SK-N-SH (cell line): ENCODE results near the gene F2R. TPM values are rescaled to one million over a fixed set of nuclear protein-coding genes. Genes with fewer than 3 reads are reported as not detected.

Experiments used
- EP300 ChIP-seq, 2 experiments: IDR thresholded peaks; 2 replicates each; pipeline versions ENCODE4 v1.4.0 to v1.6.1; 2012; ENCODE audit warnings: borderline replicate concordance in 1 of 2, low read depth in 1 of 2, low read length in 1 of 2
- FOXJ3 ChIP-seq: sonication (generic); formaldehyde crosslinking; IDR thresholded peaks from 2 replicates; pipeline ENCODE4 v1.5.1; 2020; ENCODE audit warnings: mild to moderate bottlenecking, missing genetic modification reagents
- GATA2 ChIP-seq: sonication (generic); formaldehyde crosslinking; IDR thresholded peaks from 2 replicates; pipeline ENCODE4 v1.5.0; 2020; ENCODE audit warnings: mild to moderate bottlenecking, missing genetic modification reagents
- JUND ChIP-seq: IDR thresholded peaks from 2 replicates; pipeline ENCODE4 v1.4.0; 2012
- MXI1 ChIP-seq: IDR thresholded peaks from 2 replicates; pipeline ENCODE4 v1.6.1; 2012; ENCODE audit warnings: mild to moderate bottlenecking, low read depth, low read length, improper control_type of control experiment
- NFIC ChIP-seq: IDR thresholded peaks from 2 replicates; pipeline ENCODE4 v1.4.0; 2012; ENCODE audit warnings: borderline replicate concordance
- POLR2AphosphoS5 ChIP-seq: IDR thresholded peaks from 2 replicates; pipeline ENCODE4 v1.6.1; 2012; ENCODE audit warnings: low read depth, low read length
- RCOR1 ChIP-seq: fragments of 150-350 bp; IDR thresholded peaks from 2 replicates; pipeline ENCODE4 v1.6.1; 2017; ENCODE audit warnings: antibody characterized with exemption, low read length
- RFX5 ChIP-seq: IDR thresholded peaks from 2 replicates; pipeline ENCODE4 v1.6.1; 2012; ENCODE audit warnings: mild to moderate bottlenecking, improper control_type of control experiment, low read length
- TCF12 ChIP-seq: IDR thresholded peaks from 2 replicates; pipeline ENCODE4 v1.4.0; 2012
- YY1 ChIP-seq: IDR thresholded peaks from 2 replicates; pipeline ENCODE4 v1.4.0; 2012; ENCODE audit warnings: low read depth, mild to moderate bottlenecking
- polyA plus RNA-seq, 3 experiments: library from polyadenylated mRNA; depleted of rRNA; stranded (reverse); fragments of >200 nt; gene quantifications; 2 replicates each; pipeline ENCODE4 v1.2.3, GENCODE V29; 2012
- TF ChIP-seq, protein P1 (sequence below): fragments of 200-600 bp; sonication (generic); IDR thresholded peaks from 2 replicates; pipeline ENCODE4 v1.6.1; 2017; ENCODE audit warnings: antibody characterized with exemption, mild to moderate bottlenecking, moderate library complexity
- TF ChIP-seq, protein P2 (sequence below): fragments of 150-350 bp; IDR thresholded peaks from 2 replicates; pipeline ENCODE4 v1.6.1; 2016; ENCODE audit warnings: mild to moderate bottlenecking, low read depth, low read length
- TF ChIP-seq, protein P3 (sequence below): IDR thresholded peaks from 2 replicates; pipeline ENCODE4 v1.4.0; 2012; ENCODE audit warnings: low read depth, borderline replicate concordance
- TF ChIP-seq, protein P4 (sequence below): IDR thresholded peaks from 2 replicates; pipeline ENCODE4 v1.4.0; 2012; ENCODE audit warnings: low read depth, borderline replicate concordance
- TF ChIP-seq, protein P5 (sequence below): fragments of 150-350 bp; IDR thresholded peaks from 2 replicates; pipeline ENCODE4 v1.6.1; 2017; ENCODE audit warnings: antibody characterized with exemption, low read length, low read depth, borderline replicate concordance

The F2R gene
- polyA plus RNA-seq, 1 of the 3 experiments (the other 2 are of a cell fraction) = 212 TPM

DNA sequence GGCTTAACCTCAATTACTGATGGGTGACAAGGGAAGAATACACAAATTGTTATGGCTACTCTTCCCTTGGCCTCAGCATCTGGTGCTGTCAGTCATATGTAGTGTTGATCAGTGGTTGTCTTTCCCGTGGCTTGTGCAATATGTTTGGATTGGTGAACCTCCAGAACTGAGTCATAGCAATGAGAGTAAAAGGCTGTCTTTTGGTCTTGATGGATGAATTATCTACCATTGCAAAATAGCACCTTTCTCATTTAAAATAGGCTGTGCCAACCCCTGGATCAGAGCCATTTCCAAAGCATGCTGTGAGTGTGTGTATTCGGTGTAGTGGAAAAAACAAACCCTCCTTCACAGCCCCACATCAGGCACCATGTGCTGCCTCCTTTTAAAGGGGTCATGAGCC is 14.6 kb upstream of the F2R start (continued):
- TF ChIP-seq, protein P1, sequence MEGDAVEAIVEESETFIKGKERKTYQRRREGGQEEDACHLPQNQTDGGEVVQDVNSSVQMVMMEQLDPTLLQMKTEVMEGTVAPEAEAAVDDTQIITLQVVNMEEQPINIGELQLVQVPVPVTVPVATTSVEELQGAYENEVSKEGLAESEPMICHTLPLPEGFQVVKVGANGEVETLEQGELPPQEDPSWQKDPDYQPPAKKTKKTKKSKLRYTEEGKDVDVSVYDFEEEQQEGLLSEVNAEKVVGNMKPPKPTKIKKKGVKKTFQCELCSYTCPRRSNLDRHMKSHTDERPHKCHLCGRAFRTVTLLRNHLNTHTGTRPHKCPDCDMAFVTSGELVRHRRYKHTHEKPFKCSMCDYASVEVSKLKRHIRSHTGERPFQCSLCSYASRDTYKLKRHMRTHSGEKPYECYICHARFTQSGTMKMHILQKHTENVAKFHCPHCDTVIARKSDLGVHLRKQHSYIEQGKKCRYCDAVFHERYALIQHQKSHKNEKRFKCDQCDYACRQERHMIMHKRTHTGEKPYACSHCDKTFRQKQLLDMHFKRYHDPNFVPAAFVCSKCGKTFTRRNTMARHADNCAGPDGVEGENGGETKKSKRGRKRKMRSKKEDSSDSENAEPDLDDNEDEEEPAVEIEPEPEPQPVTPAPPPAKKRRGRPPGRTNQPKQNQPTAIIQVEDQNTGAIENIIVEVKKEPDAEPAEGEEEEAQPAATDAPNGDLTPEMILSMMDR = no peak
- TF ChIP-seq, protein P2, sequence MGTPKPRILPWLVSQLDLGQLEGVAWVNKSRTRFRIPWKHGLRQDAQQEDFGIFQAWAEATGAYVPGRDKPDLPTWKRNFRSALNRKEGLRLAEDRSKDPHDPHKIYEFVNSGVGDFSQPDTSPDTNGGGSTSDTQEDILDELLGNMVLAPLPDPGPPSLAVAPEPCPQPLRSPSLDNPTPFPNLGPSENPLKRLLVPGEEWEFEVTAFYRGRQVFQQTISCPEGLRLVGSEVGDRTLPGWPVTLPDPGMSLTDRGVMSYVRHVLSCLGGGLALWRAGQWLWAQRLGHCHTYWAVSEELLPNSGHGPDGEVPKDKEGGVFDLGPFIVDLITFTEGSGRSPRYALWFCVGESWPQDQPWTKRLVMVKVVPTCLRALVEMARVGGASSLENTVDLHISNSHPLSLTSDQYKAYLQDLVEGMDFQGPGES = no peak
- TF ChIP-seq RFX5 (no peak), RCOR1 (no peak), YY1 (no peak), TCF12 (peak; percentile 72), GATA2 (no peak), EP300 (IDR thresholded peaks at IDR 0.05; ENCODE audit: borderline replicate concordance in 1 of 2, low read depth in 1 of 2, low read length in 1 of 2) (peak in 1 of 2 experiments; percentile 72; a peak in 1 of 4 replicates), POLR2AphosphoS5 (no peak; the same call in 1 of the 2 replicates), FOXJ3 (CRISPR knock-in tag) (no peak), JUND (peak; percentile 68), NFIC (peak; percentile 83), MXI1 (no peak)
- TF ChIP-seq, protein P3, sequence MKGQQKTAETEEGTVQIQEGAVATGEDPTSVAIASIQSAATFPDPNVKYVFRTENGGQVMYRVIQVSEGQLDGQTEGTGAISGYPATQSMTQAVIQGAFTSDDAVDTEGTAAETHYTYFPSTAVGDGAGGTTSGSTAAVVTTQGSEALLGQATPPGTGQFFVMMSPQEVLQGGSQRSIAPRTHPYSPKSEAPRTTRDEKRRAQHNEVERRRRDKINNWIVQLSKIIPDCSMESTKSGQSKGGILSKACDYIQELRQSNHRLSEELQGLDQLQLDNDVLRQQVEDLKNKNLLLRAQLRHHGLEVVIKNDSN = no peak
- TF ChIP-seq, protein P4, sequence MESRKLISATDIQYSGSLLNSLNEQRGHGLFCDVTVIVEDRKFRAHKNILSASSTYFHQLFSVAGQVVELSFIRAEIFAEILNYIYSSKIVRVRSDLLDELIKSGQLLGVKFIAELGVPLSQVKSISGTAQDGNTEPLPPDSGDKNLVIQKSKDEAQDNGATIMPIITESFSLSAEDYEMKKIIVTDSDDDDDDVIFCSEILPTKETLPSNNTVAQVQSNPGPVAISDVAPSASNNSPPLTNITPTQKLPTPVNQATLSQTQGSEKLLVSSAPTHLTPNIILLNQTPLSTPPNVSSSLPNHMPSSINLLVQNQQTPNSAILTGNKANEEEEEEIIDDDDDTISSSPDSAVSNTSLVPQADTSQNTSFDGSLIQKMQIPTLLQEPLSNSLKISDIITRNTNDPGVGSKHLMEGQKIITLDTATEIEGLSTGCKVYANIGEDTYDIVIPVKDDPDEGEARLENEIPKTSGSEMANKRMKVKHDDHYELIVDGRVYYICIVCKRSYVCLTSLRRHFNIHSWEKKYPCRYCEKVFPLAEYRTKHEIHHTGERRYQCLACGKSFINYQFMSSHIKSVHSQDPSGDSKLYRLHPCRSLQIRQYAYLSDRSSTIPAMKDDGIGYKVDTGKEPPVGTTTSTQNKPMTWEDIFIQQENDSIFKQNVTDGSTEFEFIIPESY = no peak
- TF ChIP-seq, protein P5, sequence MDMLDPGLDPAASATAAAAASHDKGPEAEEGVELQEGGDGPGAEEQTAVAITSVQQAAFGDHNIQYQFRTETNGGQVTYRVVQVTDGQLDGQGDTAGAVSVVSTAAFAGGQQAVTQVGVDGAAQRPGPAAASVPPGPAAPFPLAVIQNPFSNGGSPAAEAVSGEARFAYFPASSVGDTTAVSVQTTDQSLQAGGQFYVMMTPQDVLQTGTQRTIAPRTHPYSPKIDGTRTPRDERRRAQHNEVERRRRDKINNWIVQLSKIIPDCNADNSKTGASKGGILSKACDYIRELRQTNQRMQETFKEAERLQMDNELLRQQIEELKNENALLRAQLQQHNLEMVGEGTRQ = no peak
